ENCODE data around the gene KIRREL3. TPM values are rescaled to one million over a fixed set of nuclear protein-coding genes. Genes with fewer than 3 reads are reported as not detected.

The KIRREL3 gene
- total RNA-seq, 1 donor, result 0.45 TPM

GRCh38 chr11:126841999-126842398, 158.6 kb downstream of the KIRREL3 start:
- DNase-seq (ENCODE audit: low read depth), result no peak

GRCh38 chr11:126840975-126841374, 159.6 kb downstream of the KIRREL3 start:
- TF ChIP-seq CTCF (IDR thresholded peaks at IDR 0.05; ENCODE audit: insufficient read depth, low read length), result no peak
- H3K4me3 ChIP-seq (ENCODE audit: low read depth, low read length), result no peak overlapping the region
- no peak for DNase-seq (ENCODE audit: low read depth)

More at GRCh38 chr11:126841999-126842398, 158.6 kb downstream of the KIRREL3 start:
- H3K4me3 ChIP-seq (ENCODE audit: low read depth, low read length), result no peak overlapping the region
- no peak for TF ChIP-seq CTCF (IDR thresholded peaks at IDR 0.05; ENCODE audit: insufficient read depth, low read length)

GRCh38 chr11:126840201-126840886, 160.2 kb downstream of the KIRREL3 start:
- peak; percentile 6 for DNase-seq (ENCODE audit: low read depth)
- H3K4me3 ChIP-seq (ENCODE audit: low read depth, low read length), result no peak overlapping the region
- no peak for TF ChIP-seq CTCF (IDR thresholded peaks at IDR 0.05; ENCODE audit: insufficient read depth, low read length)

GRCh38 chr11:126839496-126839895, 161.1 kb downstream of the KIRREL3 start:
- no peak for TF ChIP-seq CTCF (IDR thresholded peaks at IDR 0.05; ENCODE audit: insufficient read depth, low read length)
- DNase-seq (ENCODE audit: low read depth), result no peak

GRCh38 chr11:126838779-126839178, 161.8 kb downstream of the KIRREL3 start:
- no peak for DNase-seq (ENCODE audit: low read depth)
- H3K4me3 ChIP-seq (ENCODE audit: low read depth, low read length), result no peak overlapping the region
- no peak for TF ChIP-seq CTCF (IDR thresholded peaks at IDR 0.05; ENCODE audit: insufficient read depth, low read length)

More at GRCh38 chr11:126839496-126839895, 161.1 kb downstream of the KIRREL3 start:
- no peak overlapping the region for H3K4me3 ChIP-seq (ENCODE audit: low read depth, low read length)

GRCh38 chr11:126837581-126837980, 163.0 kb downstream of the KIRREL3 start:
- no peak for DNase-seq (ENCODE audit: low read depth)
- no peak for TF ChIP-seq CTCF (IDR thresholded peaks at IDR 0.05; ENCODE audit: insufficient read depth, low read length)
- no peak overlapping the region for H3K4me3 ChIP-seq (ENCODE audit: low read depth, low read length)

- DNase-seq (ENCODE audit: low read depth), result no peak
- no peak overlapping the region for H3K4me3 ChIP-seq (ENCODE audit: low read depth, low read length)
These were observed 166.0 kb downstream of the KIRREL3 start for GRCh38 chr11:126834573-126834972.

More at GRCh38 chr11:126834573-126834972, 166.0 kb downstream of the KIRREL3 start:
- TF ChIP-seq CTCF (IDR thresholded peaks at IDR 0.05; ENCODE audit: insufficient read depth, low read length), result no peak
